GM23338 (cell line): ENCODE measurements around the gene ELAVL2. TPM values are rescaled to one million over a fixed set of nuclear protein-coding genes. Genes with fewer than 3 reads are reported as not detected.

ENCODE experiments used
- ATAC-seq: fragments of 200-7000 bp; cut with Tn5 transposase; 3 replicates; pipeline ENCODE4 v1.9.1; 2020
- DNase-seq: peaks from one replicate; pipeline ENCODE4 v3.0.0-alpha.2; 2015; ENCODE audit warnings: low spot score
- H2AFZ ChIP-seq: fragments of 200-600 bp; sonication (generic); 2 replicates; pipeline ENCODE4 v1.8.0; 2016; ENCODE audit warnings: antibody characterized with exemption, mild to moderate bottlenecking, moderate library complexity
- H3F3A ChIP-seq: fragments of 200-600 bp; sonication (generic); replicated peaks from 2 replicates; pipeline ENCODE4 v1.8.0; 2017; ENCODE audit warnings: antibody characterized with exemption, mixed run types, low read depth
- H3K27ac ChIP-seq: fragments of 200-600 bp; sonication (generic); 2 replicates; pipeline ENCODE4 v1.6.1; 2016; ENCODE audit warnings: low read depth
- H3K27me3 ChIP-seq: fragments of 200-600 bp; sonication (generic); 2 replicates; pipeline ENCODE4 v1.8.0; 2016; ENCODE audit warnings: mild to moderate bottlenecking, mixed run types, moderate library complexity; ENCODE audit not compliant: insufficient read depth
- H3K36me3 ChIP-seq: fragments of 200-600 bp; sonication (generic); 2 replicates; pipeline ENCODE4 v1.8.0; 2016; ENCODE audit warnings: mild to moderate bottlenecking; ENCODE audit not compliant: insufficient read depth
- H3K4me1 ChIP-seq: fragments of 200-600 bp; sonication (generic); 2 replicates; pipeline ENCODE4 v1.8.0; 2016; ENCODE audit warnings: mild to moderate bottlenecking, moderate library complexity; ENCODE audit not compliant: insufficient read depth
- H3K4me2 ChIP-seq: fragments of 200-600 bp; sonication (generic); 2 replicates; pipeline ENCODE4 v1.7.1; 2017; ENCODE audit warnings: mixed run types
- H3K4me3 ChIP-seq: fragments of 200-600 bp; sonication (generic); 2 replicates; pipeline ENCODE4 v1.6.1; 2016; ENCODE audit warnings: mixed run types
- H3K79me2 ChIP-seq: fragments of 200-600 bp; sonication (generic); replicated peaks from 2 replicates; pipeline ENCODE4 v1.8.0; 2017; ENCODE audit warnings: mild to moderate bottlenecking; ENCODE audit not compliant: insufficient read depth
- H3K9me2 ChIP-seq: fragments of 200-600 bp; sonication (generic); 2 replicates; pipeline ENCODE4 v1.8.0; 2017; ENCODE audit not compliant: insufficient read depth
- H4K20me1 ChIP-seq: fragments of 200-600 bp; sonication (generic); replicated peaks from 2 replicates; pipeline ENCODE4 v1.8.0; 2017; ENCODE audit warnings: mild to moderate bottlenecking; ENCODE audit not compliant: insufficient read depth
- H3K27ac Mint-ChIP-seq: 2 replicates; pipeline ENCODE4 v1.8.0; 2020; ENCODE audit warnings: inconsistent platforms, mild to moderate bottlenecking, moderate library complexity, mixed read lengths
- H3K27me3 Mint-ChIP-seq: 3 replicates; pipeline ENCODE4 v1.8.0; 2022; ENCODE audit warnings: low read depth, mild to moderate bottlenecking, moderate library complexity, mixed read lengths, inconsistent platforms; ENCODE audit not compliant: insufficient read depth, poor library complexity
- H3K36me3 Mint-ChIP-seq: 3 replicates; pipeline ENCODE4 v1.8.0; 2021; ENCODE audit warnings: low read depth, mild to moderate bottlenecking, inconsistent platforms, moderate library complexity, mixed read lengths
- H3K4me1 Mint-ChIP-seq: 3 replicates; pipeline ENCODE4 v1.8.0; 2020; ENCODE audit warnings: mild to moderate bottlenecking, inconsistent platforms, mixed read lengths
- H3K4me3 Mint-ChIP-seq: 3 replicates; pipeline ENCODE4 v1.8.0; 2021; ENCODE audit warnings: moderate library complexity, mild to moderate bottlenecking, inconsistent platforms, mixed read lengths
- H3K9me3 Mint-ChIP-seq: 3 replicates; pipeline ENCODE4 v1.8.0; 2020; ENCODE audit warnings: moderate library complexity, mild to moderate bottlenecking, inconsistent platforms, mixed read lengths
- CTCF ChIP-seq, 2 experiments: fragments of 200-600 bp in 1 of 2; sonication (generic) in 1 of 2; conservative IDR thresholded peaks; 2 replicates each; pipeline versions ENCODE4 v1.5.1 to v1.6.1; 2016 to 2017; ENCODE audit warnings: antibody characterized with exemption in 2 of 2, low read depth in 2 of 2, mild to moderate bottlenecking in 2 of 2, moderate library complexity in 1 of 2
- NANOG ChIP-seq: IDR thresholded peaks from 2 replicates; pipeline ENCODE4 v1.6.1; 2016; ENCODE audit warnings: antibody characterized with exemption, borderline replicate concordance
- ZNF331 ChIP-seq: fragments of 250-450 bp; sonication (Bioruptor Pico); IDR thresholded peaks from 2 replicates; pipeline ENCODE4 v1.5.0; 2020; ENCODE audit warnings: low read depth, mild to moderate bottlenecking, moderate library complexity
- polyA plus RNA-seq: library from polyadenylated mRNA; unstranded; fragments of >200 nt; fragmentation: Nextera tagmentation; extraction: Ambion mirVana; gene quantifications from 2 replicates; pipeline ENCODE4 v1.2.1, GENCODE V29; 2016
- total RNA-seq: library from RNA; depleted of rRNA; stranded (reverse); fragments of >200 nt; shearing (Covaris generic); gene quantifications from 2 replicates; pipeline ENCODE4 v1.2.3, GENCODE V29; 2014
- TF ChIP-seq, protein P1 (sequence below): IDR thresholded peaks from one replicate; pipeline ENCODE4 v1.6.1; 2018; ENCODE audit warnings: antibody characterized with exemption; ENCODE audit not compliant: unreplicated experiment

The ELAVL2 gene
- total and polyA plus RNA-seq, 2 experiments from 2014 or later: 18.6 to 42.4 TPM

DNA sequence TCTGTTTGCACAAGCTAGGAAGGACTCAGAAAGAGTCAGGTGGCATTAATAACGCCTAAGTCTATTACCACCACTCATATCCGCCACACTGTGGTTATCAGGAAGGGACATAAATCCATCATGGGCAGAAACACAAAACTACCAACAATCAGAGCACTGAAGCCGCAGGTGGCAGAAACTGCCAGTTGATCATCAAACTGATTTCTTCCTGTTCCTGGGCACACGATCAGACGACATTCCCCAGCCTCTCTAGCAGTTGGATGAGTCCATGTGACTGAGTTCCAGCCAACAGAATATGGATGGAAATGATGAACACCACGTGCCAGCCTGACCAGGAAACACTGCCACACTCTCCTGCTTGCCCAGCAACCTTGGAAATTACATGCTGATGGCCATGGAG, 181.7 kb downstream of the ELAVL2 start (continued):
- TF ChIP-seq, protein P1, sequence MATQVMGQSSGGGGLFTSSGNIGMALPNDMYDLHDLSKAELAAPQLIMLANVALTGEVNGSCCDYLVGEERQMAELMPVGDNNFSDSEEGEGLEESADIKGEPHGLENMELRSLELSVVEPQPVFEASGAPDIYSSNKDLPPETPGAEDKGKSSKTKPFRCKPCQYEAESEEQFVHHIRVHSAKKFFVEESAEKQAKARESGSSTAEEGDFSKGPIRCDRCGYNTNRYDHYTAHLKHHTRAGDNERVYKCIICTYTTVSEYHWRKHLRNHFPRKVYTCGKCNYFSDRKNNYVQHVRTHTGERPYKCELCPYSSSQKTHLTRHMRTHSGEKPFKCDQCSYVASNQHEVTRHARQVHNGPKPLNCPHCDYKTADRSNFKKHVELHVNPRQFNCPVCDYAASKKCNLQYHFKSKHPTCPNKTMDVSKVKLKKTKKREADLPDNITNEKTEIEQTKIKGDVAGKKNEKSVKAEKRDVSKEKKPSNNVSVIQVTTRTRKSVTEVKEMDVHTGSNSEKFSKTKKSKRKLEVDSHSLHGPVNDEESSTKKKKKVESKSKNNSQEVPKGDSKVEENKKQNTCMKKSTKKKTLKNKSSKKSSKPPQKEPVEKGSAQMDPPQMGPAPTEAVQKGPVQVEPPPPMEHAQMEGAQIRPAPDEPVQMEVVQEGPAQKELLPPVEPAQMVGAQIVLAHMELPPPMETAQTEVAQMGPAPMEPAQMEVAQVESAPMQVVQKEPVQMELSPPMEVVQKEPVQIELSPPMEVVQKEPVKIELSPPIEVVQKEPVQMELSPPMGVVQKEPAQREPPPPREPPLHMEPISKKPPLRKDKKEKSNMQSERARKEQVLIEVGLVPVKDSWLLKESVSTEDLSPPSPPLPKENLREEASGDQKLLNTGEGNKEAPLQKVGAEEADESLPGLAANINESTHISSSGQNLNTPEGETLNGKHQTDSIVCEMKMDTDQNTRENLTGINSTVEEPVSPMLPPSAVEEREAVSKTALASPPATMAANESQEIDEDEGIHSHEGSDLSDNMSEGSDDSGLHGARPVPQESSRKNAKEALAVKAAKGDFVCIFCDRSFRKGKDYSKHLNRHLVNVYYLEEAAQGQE: no peak
- no peak for TF ChIP-seq NANOG

DNA sequence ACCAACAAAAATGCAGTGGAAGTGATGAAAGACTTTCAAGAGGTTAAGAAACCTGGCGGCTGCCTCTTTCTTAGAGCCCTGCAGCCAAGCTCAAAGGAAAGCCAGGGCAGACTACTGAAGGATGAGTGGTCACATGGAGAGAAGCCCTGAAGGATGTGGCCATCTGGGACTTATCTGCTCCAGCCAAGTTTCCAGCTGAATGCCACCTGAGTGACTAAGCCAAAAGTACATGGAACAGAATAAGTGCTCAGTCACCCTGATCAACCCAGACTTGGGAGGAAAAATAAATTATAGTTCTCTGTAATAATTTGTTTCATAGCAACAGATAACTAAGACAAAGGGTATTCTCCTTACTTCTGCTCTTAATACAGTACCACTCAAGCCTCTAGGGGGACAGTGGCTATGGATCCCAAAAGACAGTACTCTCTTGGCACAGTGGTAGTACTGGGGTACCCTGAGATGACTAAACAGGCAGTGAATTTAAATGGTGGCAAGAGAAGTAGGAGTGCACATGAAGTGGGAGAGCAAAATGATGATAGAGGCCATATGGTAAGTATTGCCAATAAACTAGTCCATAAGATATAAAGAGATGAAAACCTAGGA, 182.3 kb downstream of the ELAVL2 start:
- H3K27ac Mint-ChIP-seq: no peak overlapping the region

More for the DNA sequence above, 182.3 kb downstream of the ELAVL2 start:
- Histone ChIP-seq H3K36me3 (peaks cover 28% of the 10 kb centered on the region; the same call in 1 of the 2 replicates), H3K27me3 (no peaks in the 10 kb centered on the region), H3K4me2 (no peak overlapping the region), H3F3A (no peaks in the 10 kb centered on the region), H3K9me2 (no peaks in the 10 kb centered on the region), H4K20me1 (no peaks in the 10 kb centered on the region; the same call in 1 of the 2 replicates), H2AFZ (no peak overlapping the region), H3K79me2 (no peaks in the 10 kb centered on the region), H3K4me1 (no peaks in the 10 kb centered on the region), H3K27ac (no peak overlapping the region), H3K4me3 (no peak overlapping the region)
- H3K9me3 Mint-ChIP-seq: no peaks in the 10 kb centered on the region
- ATAC-seq (peak; percentile 61; the same call in 2 of the 3 replicates), DNase-seq (no peak)
- H3K4me1 Mint-ChIP-seq: no peaks in the 10 kb centered on the region
- peaks cover 2% of the 10 kb centered on the region for H3K27me3 Mint-ChIP-seq
- H3K36me3 Mint-ChIP-seq: peaks cover 54% of the 10 kb centered on the region
- no peak overlapping the region for H3K4me3 Mint-ChIP-seq
- TF ChIP-seq ZNF331 (CRISPR knock-in tag) (no peak), CTCF (conservative IDR thresholded peaks at IDR 0.05; ENCODE audit: low read depth in 2 of 2) (peak in 1 of 2 experiments; percentile 15; a peak in 1 of 4 replicates)
